Fibroblast of lung (primary cell): ENCODE results near the gene PTX4.
"Not testable (repeated sequence)": the region's sequence is repeated elsewhere in the genome, so short reads cannot be mapped to it uniquely, and the experiment has no call there.

Experiments used
- CTCF ChIP-seq, 2 donors: IDR thresholded peaks in 1 of 2; conservative IDR thresholded peaks in 1 of 2; 1 replicate in 1 of 2; 2 replicates in 1 of 2; pipeline ENCODE4 v1.5.1; 2011 to 2012; ENCODE audit warnings: low read length in 2 of 2, control low read depth in 1 of 2, inconsistent platforms in 1 of 2, low read depth in 1 of 2, mild to moderate bottlenecking in 1 of 2
- EZH2 ChIP-seq: IDR thresholded peaks from 2 replicates; pipeline ENCODE4 v1.5.1; 2012; ENCODE audit warnings: low read length, control low read depth, mild to moderate bottlenecking; ENCODE audit errors: missing control alignments

GRCh38 chr16:1478937-1479336 is 9.8 kb downstream of the PTX4 start:
- TF ChIP-seq CTCF (conservative IDR thresholded peaks at IDR 0.05 in 1 of 2, IDR thresholded peaks at IDR 0.05 in 1 of 2; ENCODE audit: low read depth in 1 of 2, low read length in 2 of 2); EZH2: not testable (repeated sequence)
